Activated CD4-positive, alpha-beta T cell treated with anti-CD3 and anti-CD28 coated beads, Interleukin-10, Interleukin-2, amounts not matched to agents 100 ng/mL and 50 ng/mL, durations not matched to agents 16 hours and 8 hours (primary cell): ENCODE measurements around the gene UBE2Z.
"Not testable (repeated sequence)": the region's sequence is repeated elsewhere in the genome, so short reads cannot be mapped to it uniquely, and the experiment has no call there.

Source experiments
- DNase-seq: peaks from one replicate; pipeline ENCODE4 v3.0.0-alpha.2; 2020

Gene UBE2Z

DNA sequence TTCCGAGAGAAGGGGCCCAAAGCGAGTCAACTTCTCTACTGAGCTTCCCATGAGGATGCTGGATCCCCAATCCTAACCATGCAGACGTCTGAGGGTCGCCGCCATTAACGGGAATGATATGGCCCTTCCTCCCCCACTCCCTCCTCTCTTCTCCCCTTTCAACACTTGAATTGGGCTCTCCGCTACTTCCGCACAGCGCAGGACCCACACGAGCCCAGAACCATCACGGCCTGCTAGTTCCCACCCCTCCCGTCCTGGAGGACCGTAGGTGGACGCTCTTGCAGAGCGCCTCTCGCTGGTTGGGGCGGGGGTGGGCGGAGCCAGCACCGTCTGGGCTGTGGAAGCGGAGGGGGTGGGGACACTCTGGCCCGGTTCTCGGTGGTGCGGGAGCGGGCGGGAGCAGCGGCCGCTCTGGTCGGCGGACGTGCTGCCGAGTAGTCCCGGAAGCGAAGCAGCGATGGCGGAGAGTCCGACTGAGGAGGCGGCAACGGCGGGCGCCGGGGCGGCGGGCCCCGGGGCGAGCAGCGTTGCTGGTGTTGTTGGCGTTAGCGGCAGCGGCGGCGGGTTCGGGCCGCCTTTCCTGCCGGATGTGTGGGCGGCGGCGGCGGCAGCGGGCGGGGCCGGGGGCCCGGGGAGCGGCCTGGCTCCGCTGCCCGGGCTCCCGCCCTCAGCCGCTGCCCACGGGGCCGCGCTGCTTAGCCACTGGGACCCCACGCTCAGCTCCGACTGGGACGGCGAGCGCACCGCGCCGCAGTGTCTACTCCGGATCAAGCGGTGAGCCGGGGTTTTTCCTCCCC is at the start of gene UBE2Z:
Gene UBE2Z, plus strand, starts transcription at position 361 of the 797 bp plus-strand sequence. Its CDS starts 97 bp downstream, at position 458.
- peak; percentile 94 for DNase-seq

DNA sequence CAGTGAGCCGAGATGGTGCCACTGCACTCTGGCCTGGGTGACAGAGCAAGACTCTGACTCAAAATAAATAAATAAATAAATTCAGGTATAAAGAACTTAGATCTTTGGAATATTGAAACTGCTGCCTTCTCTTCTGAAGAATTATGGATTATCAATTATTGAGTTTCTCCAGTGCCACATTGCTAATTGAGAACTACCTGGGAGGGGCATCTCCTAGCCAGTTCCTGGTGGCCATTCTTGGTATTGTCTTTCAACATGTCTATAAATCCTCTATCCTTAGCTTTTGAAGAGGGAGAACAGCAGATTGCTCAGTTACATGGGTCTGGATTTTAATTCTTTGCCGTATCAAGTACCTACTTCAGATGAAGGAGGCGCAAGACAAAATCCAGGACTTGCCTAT is 48.2 kb upstream of the UBE2Z start:
- no peak for DNase-seq

GRCh38 chr17:48860456-48860855 is 47.8 kb upstream of the UBE2Z start:
- no peak for DNase-seq

GRCh38 chr17:48868916-48869500 is 39.2 kb upstream of the UBE2Z start:
- no peak for DNase-seq

- no peak for DNase-seq
These were observed 38.3 kb upstream of the UBE2Z start for GRCh38 chr17:48869821-48870318.

- DNase-seq = no peak
These were observed 37.1 kb upstream of the UBE2Z start for GRCh38 chr17:48871035-48871550.

DNA sequence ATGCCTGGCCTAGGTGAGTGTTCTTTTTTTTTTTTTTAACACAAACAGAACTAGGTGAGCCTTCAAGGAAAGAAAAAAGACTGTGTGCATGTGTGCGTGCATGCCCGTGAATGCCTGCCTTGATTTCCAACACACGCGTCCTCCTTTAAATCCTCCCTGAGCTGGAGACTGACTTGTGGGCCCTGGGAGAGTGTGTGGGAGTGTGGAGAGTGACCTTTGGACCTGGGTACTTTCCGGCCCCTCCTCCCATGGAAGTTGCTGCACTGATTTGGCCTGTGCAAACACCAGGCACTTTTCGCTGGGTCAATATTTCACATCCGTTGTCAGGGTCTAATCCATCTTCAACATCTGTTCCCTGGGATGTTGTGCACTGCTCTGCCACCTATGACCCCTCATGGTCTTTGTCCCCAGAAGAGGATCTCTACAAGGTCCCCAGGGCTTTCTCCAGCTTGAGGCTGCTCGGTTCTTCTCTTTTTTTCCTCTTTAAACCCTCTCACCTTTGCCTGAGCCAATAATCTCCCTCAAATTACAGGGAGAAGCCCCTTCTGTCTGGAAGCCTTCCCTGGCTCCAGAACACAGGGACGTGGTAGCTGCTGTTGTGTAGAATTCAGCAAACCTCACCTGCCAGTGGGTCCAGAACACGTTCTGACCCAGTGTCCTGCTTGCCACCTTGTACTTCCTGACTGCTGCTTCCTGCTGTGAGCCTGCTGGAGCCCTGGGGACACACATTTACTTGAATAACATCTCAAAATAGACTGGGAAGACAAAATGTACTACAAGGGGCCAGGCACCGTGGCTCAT is 36.5 kb upstream of the UBE2Z start:
- no peak for DNase-seq

DNA sequence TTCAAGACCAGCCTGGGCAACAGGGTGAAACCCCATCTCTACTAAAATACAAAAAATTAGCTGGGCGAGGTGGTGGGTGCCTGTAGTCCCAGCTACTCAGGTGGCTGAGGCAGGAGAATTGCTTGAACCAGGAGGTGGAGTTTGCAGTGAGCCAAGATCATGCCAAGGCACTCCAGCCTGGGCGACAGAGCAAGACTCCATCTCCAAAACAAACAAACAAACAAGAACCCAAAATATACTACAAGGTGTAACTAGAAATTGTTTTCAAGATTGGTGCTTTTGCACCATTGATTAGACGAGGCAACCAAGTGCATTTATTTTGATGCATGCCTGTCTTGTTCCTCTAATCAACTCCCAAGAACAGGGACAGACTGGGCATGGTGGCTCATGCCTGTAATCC is 35.8 kb upstream of the UBE2Z start:
- DNase-seq = not testable (repeated sequence)

DNA sequence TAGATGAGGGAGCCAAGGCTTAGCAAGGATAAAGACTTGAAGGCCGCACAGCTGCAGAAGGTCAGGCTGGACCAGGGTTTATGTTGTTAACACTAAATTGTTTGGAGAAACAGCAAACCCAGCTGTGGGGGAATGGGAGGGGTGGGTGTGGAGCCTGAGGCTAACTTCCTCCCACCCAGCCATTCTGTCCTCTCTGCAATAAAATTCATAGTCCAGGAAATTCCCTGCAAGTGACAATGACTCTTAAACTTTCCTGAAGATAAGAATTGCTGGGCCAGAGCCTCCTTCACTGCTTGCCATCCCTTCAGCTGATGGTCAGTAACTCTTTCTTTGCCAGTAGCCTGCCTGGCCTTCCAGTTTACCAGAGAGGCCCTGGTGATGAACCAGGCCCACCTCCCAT is 35.0 kb upstream of the UBE2Z start:
- DNase-seq = no peak

DNA sequence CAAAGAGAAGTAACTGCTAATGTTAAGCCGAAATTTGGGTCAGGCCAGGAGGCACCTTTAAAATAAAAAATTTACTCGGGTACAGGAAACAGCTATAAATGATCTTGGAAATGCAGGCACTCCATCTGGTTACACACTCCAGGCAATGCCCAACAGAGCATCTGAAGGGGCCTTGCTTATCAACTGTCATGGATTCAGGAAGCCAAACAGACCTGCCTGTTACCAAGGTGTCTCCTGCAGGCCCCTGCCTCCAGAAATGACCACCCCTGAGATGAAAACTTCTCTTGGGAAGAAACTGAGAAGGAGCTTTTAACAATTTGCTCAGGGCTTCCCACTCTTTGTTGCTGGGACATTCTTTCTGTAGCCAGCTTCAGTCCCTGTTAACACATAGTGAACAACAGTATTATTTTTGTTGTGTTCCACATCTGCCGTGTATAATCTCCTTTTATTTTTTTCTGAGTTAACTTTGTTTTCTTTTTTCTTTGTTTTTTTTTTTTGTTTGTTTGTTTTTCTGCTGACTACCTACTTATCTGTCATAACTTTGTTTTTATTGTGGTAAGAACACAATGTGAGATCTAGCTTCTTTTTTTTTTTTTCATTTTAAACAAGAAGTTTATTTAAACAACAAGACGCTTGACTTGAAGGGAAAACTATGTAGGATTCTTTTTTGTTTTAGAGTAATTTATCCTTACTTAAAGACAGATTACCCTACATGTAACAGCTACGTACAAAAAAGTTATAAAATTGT is 34.3 kb upstream of the UBE2Z start:
- DNase-seq = no peak

DNA sequence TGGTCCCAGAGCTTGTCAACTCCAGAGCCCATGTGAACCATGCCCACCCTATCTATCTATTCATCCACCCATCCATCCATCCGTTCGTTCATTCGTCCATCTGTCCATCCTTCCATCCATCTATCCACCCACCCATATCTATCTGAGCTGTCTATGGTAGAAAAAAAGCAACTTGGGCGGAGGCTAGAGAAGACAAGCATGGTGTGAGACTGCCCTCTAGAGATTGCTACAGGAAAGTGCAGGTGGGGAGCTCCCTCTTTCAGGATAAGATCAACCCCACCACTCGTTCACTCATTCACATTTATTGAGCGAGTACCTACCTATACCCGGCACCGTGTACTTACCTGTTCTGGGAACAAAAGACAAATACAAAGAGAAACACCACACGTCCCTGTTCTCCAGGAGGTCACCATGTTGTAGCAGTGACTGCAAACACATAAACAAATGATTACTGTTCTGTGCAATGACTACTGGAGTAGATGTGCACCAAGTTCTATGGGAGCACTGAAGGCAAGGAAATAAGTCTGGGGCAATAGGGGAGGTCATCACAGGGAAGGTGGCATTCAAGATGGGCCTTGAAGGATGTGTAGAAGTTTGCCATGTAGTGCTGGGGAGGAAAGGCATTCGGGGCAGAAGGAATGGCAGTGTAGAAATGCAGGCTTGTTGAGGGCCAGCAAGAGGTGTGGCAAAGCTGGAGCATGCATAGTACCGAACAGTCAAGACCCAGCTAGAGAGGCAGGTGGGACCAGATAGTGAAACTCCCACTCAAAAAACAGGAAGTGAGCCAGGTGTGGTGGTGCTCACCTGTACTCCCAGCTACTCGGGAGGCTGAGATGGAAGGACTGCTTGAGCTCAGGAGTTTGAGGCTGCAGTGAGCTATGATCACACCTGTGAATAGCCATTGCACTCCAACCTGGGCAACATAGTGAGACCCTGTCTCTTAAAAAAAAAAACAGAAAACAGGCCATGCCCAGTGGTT is 29.0 kb upstream of the UBE2Z start:
- DNase-seq = peak; percentile 79

- peak; percentile 28 for DNase-seq
These were observed 25.9 kb upstream of the UBE2Z start for GRCh38 chr17:48882272-48882671.

- no peak for DNase-seq
These were observed 25.0 kb upstream of the UBE2Z start for GRCh38 chr17:48883171-48883570.

GRCh38 chr17:48890086-48890485 is 18.1 kb upstream of the UBE2Z start:
- DNase-seq = no peak

DNA sequence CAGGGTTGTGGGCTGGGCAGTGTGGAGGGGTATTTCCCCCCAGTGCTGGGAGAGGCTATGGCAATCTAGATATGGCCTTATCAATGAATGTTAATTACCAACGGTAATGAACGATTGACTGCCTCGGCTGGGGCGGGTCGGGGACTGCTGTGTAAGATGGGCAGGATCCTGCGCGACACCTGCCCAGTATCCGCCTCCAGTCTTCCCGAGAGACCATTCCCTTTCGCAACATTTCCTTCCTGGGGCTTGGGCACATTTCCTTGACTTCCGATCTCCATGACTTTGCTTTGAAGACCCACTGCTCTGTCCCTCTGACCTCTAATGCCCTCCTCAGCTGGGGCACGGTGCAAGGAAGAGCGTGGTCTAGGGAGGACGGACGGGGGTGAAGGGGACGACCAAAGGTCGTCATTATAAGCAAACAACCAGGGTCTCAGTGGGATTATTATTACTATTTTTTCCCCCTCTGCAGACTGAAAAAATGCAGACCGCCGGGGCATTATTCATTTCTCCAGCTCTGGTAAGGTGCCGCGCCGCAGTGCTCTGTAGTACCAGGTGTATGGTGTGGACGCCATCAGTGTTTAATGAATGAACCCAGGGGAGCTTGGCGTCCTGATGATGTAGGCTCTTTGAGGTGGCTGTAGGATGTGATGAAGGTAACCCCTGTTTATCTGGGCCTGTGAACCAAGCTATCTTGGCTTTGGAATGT is 15.1 kb upstream of the UBE2Z start:
- DNase-seq = no peak

- peak; percentile 34 for DNase-seq
These were observed 14.3 kb upstream of the UBE2Z start for GRCh38 chr17:48893646-48894508.

DNA sequence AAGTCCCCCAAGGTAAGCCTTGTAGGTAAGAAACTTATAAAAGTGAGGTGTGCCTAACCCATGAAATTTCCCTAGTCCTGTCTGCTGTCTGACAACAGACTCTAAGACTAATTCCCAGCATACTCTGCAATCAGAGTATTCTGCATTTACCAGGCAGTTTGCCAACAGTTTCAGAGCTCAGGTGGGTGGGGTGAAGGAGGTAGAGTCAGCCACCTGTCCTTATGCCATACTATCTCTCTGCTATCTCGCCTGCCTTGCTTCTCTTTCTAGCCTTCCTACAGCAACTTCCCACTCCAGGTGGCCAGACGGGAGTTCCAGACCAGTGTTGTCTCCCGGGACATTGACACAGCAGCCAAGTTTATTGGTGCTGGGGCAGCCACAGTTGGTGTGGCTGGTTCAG is 13.3 kb upstream of the UBE2Z start:
- no peak for DNase-seq

GRCh38 chr17:48901241-48901640 is 7.0 kb upstream of the UBE2Z start:
- no peak for DNase-seq

DNA sequence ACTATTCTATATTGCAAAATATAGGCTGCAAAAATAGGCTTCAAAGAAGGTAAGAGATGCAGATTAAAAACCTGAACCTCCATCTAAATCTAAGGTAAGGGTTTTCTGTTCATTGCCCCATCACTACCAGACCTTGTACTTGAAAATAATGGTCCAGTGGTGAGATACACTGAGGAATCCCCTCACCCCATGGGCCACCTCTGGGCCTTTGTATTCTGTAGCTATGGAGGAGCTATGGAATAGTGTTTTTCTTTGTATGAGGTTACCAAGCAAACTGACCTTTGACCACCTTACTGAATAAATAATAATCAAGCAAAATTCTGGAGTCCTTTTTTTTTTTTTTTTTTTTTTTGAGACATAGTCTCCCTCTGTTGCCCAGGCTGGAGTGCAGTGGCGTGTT is 4.8 kb upstream of the UBE2Z start:
- no peak for DNase-seq

- no peak for DNase-seq
These were observed 3.8 kb upstream of the UBE2Z start for GRCh38 chr17:48904428-48904827.
